HEK293 (cell line): ENCODE measurements around the gene CEP112.

ENCODE experiments used
- YY1 ChIP-seq: fragments of 450-650 bp; formaldehyde crosslinking; IDR thresholded peaks from 2 replicates; pipeline ENCODE4 v1.5.1; 2018; ENCODE audit warnings: missing biosample characterization, missing genetic modification characterization
- ZFP69B ChIP-seq: fragments of 450-650 bp; formaldehyde crosslinking; IDR thresholded peaks from 2 replicates; pipeline ENCODE4 v1.5.1; 2016; ENCODE audit warnings: missing biosample characterization, missing genetic modification characterization
- ZNF24 ChIP-seq: fragments of 450-650 bp; formaldehyde crosslinking; IDR thresholded peaks from 2 replicates; pipeline ENCODE4 v1.5.1; 2016; ENCODE audit warnings: missing biosample characterization, missing genetic modification characterization
- ZNF707 ChIP-seq: fragments of 450-650 bp; formaldehyde crosslinking; IDR thresholded peaks from 2 replicates; pipeline ENCODE4 v1.5.1; 2016; ENCODE audit warnings: missing biosample characterization, missing genetic modification characterization
- TF ChIP-seq, protein P1 (sequence below): fragments of 450-650 bp; IDR thresholded peaks from 2 replicates; pipeline ENCODE4 v1.5.1; 2018; ENCODE audit warnings: missing biosample characterization, missing genetic modification characterization
- TF ChIP-seq, protein P2 (sequence below): fragments of 450-650 bp; formaldehyde crosslinking; IDR thresholded peaks from 2 replicates; pipeline ENCODE4 v1.5.1; 2016; ENCODE audit warnings: missing biosample characterization, missing genetic modification characterization

DNA sequence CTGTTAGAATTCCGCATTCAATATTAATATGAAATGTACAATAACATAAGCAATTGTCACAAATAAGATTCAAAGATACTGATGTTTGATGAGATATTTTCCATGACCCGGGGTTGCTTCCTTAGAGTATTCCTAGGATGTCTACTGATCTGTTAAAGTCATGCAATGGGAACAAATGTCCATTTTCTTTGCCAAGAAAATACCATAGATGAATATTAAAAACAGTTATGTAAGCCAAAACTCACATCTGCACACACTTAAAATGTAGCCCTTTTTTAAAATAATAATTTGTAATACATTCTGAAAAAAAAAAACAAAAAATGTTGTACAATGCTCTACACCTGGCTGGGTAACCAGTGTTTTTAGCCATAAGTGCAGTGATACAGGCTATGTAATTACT, 371.1 kb downstream of the CEP112 start:
- TF ChIP-seq, protein P1, sequence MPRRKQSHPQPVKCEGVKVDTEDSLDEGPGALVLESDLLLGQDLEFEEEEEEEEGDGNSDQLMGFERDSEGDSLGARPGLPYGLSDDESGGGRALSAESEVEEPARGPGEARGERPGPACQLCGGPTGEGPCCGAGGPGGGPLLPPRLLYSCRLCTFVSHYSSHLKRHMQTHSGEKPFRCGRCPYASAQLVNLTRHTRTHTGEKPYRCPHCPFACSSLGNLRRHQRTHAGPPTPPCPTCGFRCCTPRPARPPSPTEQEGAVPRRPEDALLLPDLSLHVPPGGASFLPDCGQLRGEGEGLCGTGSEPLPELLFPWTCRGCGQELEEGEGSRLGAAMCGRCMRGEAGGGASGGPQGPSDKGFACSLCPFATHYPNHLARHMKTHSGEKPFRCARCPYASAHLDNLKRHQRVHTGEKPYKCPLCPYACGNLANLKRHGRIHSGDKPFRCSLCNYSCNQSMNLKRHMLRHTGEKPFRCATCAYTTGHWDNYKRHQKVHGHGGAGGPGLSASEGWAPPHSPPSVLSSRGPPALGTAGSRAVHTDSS (tag by site-specific recombination) = no peak
- TF ChIP-seq, protein P2, sequence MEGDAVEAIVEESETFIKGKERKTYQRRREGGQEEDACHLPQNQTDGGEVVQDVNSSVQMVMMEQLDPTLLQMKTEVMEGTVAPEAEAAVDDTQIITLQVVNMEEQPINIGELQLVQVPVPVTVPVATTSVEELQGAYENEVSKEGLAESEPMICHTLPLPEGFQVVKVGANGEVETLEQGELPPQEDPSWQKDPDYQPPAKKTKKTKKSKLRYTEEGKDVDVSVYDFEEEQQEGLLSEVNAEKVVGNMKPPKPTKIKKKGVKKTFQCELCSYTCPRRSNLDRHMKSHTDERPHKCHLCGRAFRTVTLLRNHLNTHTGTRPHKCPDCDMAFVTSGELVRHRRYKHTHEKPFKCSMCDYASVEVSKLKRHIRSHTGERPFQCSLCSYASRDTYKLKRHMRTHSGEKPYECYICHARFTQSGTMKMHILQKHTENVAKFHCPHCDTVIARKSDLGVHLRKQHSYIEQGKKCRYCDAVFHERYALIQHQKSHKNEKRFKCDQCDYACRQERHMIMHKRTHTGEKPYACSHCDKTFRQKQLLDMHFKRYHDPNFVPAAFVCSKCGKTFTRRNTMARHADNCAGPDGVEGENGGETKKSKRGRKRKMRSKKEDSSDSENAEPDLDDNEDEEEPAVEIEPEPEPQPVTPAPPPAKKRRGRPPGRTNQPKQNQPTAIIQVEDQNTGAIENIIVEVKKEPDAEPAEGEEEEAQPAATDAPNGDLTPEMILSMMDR = no peak
- TF ChIP-seq ZNF24 (tag by site-specific recombination) (no peak), YY1 (tag by site-specific recombination) (no peak), ZNF707 (tag by site-specific recombination) (no peak), ZFP69B (tag by site-specific recombination) (no peak)
